HepG2 (cell line): ENCODE data around the gene SLIT1. TPM values are rescaled to one million over a fixed set of nuclear protein-coding genes. Genes with fewer than 3 reads are reported as not detected.

Source experiments
- ATAC-seq: fragments of 200-7000 bp; cut with Tn5 transposase; 3 replicates; pipeline ENCODE4 v1.9.1; 2020; ENCODE audit warnings: mild to moderate bottlenecking, moderate library complexity
- BruUV-seq: library from RNA; stranded (reverse); fragments of 400-500 nt; replicated peaks from 2 replicates; lab custom pipeline; 2021; lab: Mats Ljungman, UMichigan
- CTCF ChIA-PET: fragments of 300-600 bp; formaldehyde crosslinking; extraction: SDS; loops from one replicate; lab custom pipeline; 2021; ENCODE audit warnings: low total read pairs, inconsistent platforms, low intra/inter-chr PET ratio; lab: Yijun Ruan, JAX
- POLR2A ChIA-PET: fragments of 350-600 bp; sonication (Branson Sonifier 250); formaldehyde crosslinking; loops from one replicate; lab custom pipeline; 2020; ENCODE audit warnings: antibody characterized with exemption, inconsistent platforms; lab: Yijun Ruan, JAX
- DNase-seq: peaks from one replicate; pipeline ENCODE4 v3.0.0-alpha.2; 2015; ENCODE audit warnings: low spot score
- FAIRE-seq: peaks from 3 replicates; lab custom pipeline; 2011; peaks lifted over from hg19 to GRCh38; lab: Jason Lieb, UNC
- H2AFZ ChIP-seq: one replicate; pipeline ENCODE4 v1.6.1; 2011; ENCODE audit warnings: low read length, inconsistent platforms
- H3K27ac ChIP-seq: fragments of 300-600 bp; 3 replicates; pipeline ENCODE4 v1.8.0; 2011; ENCODE audit warnings: mixed run types, mild to moderate bottlenecking, mixed read lengths, low read length, inconsistent platforms; ENCODE audit not compliant: insufficient read depth; ENCODE audit errors: extremely low read length
- H3K27me3 ChIP-seq, 2 experiments: fragments of 200-600 bp in 1 of 2; 2 replicates in 1 of 2; 3 replicates in 1 of 2; pipeline versions ENCODE4 v1.6.0 to v1.8.0; 2011; ENCODE audit warnings: low read length in 2 of 2, mild to moderate bottlenecking in 2 of 2, moderate library complexity in 2 of 2, inconsistent platforms in 1 of 2; ENCODE audit not compliant: insufficient read depth in 2 of 2, control insufficient read depth in 1 of 2
- H3K36me3 ChIP-seq, 2 experiments: fragments of 200-600 bp in 1 of 2; replicated peaks in 1 of 2; 2 replicates in 1 of 2; 3 replicates in 1 of 2; pipeline versions ENCODE4 v1.5.1 to v1.8.0; 2011; ENCODE audit warnings: low read length in 2 of 2, inconsistent platforms in 1 of 2; ENCODE audit not compliant: insufficient read depth in 2 of 2, control insufficient read depth in 1 of 2
- H3K4me1 ChIP-seq: 2 replicates; pipeline ENCODE4 v1.5.1; 2012; ENCODE audit warnings: low read length, inconsistent platforms; ENCODE audit not compliant: insufficient read depth
- H3K4me2 ChIP-seq: 2 replicates; pipeline ENCODE4 v1.6.0; 2011; ENCODE audit warnings: low read depth, low read length, inconsistent platforms
- H3K4me3 ChIP-seq, 3 experiments: fragments of 200-600 bp in 1 of 3; sonication (generic), shearing (Covaris generic) in 1 of 3; replicated peaks in 1 of 3; 2 replicates each; pipeline ENCODE4 v1.5.1; 2011 to 2016; ENCODE audit warnings: low read length in 3 of 3, inconsistent platforms in 2 of 3, low read depth in 2 of 3, mild to moderate bottlenecking in 2 of 3, control low read depth in 1 of 3, mixed read lengths in 1 of 3; ENCODE audit not compliant: insufficient read depth in 1 of 3
- H3K79me2 ChIP-seq: one replicate; pipeline ENCODE4 v1.6.1; 2011; ENCODE audit warnings: low read length, inconsistent platforms; ENCODE audit not compliant: insufficient read depth
- H3K9ac ChIP-seq: 2 replicates; pipeline ENCODE4 v1.6.0; 2011; ENCODE audit warnings: mild to moderate bottlenecking, low read depth, low read length, inconsistent platforms; ENCODE audit not compliant: insufficient read depth
- H3K9me3 ChIP-seq: 2 replicates; pipeline ENCODE4 v1.5.1; 2012; ENCODE audit warnings: mild to moderate bottlenecking, low read length
- H4K20me1 ChIP-seq: 2 replicates; pipeline ENCODE4 v1.6.0; 2011; ENCODE audit warnings: inconsistent platforms, mild to moderate bottlenecking, low read length, moderate library complexity; ENCODE audit not compliant: insufficient read depth
- ATF7-NPFF ChIP-seq: sonication (generic); formaldehyde crosslinking; IDR thresholded peaks from 2 replicates; pipeline ENCODE4 v1.8.1; 2023; ENCODE audit warnings: mild to moderate bottlenecking, low read depth, missing genetic modification reagents, moderate library complexity
- DMAP1 ChIP-seq: IDR thresholded peaks from 2 replicates; pipeline ENCODE4 v1.6.1; 2016
- PAWR ChIP-seq: sonication (generic); formaldehyde crosslinking; IDR thresholded peaks from 2 replicates; pipeline ENCODE4 v1.4.0; 2020; ENCODE audit warnings: missing genetic modification reagents, mild to moderate bottlenecking, borderline replicate concordance
- TP53 ChIP-seq: sonication (generic); formaldehyde crosslinking; conservative IDR thresholded peaks from 2 replicates; pipeline ENCODE4 v1.4.0; 2020; ENCODE audit warnings: missing genetic modification reagents
- ZEB1 ChIP-seq: IDR thresholded peaks from 2 replicates; pipeline ENCODE4 v1.6.1; 2012; ENCODE audit warnings: mild to moderate bottlenecking, low read depth, inconsistent platforms; ENCODE audit not compliant: insufficient replicate concordance
- ZFP36 ChIP-seq: fragments of 150-350 bp; IDR thresholded peaks from 2 replicates; pipeline ENCODE4 v1.6.1; 2018; ENCODE audit warnings: borderline replicate concordance, low read length, low read depth; ENCODE audit not compliant: partially characterized antibody
- ZNF431 ChIP-seq: sonication (generic); formaldehyde crosslinking; IDR thresholded peaks from 2 replicates; pipeline ENCODE4 v1.9.0; 2022; ENCODE audit warnings: missing genetic modification reagents, low read depth, mild to moderate bottlenecking, borderline replicate concordance
- WGBS: methylation state at CpG from one replicate; pipeline ENCODE4 v1.1.6; 2017; ENCODE audit warnings: low lambda C conversion rate; 5-methylcytosine and 5-hydroxymethylcytosine counted together
- in situ Hi-C: cut with HindIII; loops from 2 replicates; pipeline ENCODE4 v1.10.0; 2017; ENCODE audit warnings: low pct_unique_long_range_greater_than_20kb; ENCODE audit not compliant: extremely low pct_ligation_motif_present
- intact Hi-C: fragments of 100-400 bp; cut with micrococcal nuclease; formaldehyde crosslinking; loops from one replicate; pipeline ENCODE4 v1.10.0; 2022; ENCODE audit not compliant: unreplicated experiment
- polyA plus RNA-seq, 8 experiments: library from polyadenylated mRNA; depleted of rRNA in 3 of 8; stranded (reverse) in 7 of 8; unstranded in 1 of 8; fragments of >200 nt; fragmentation: Illumina TruSeq in 4 of 8; extraction: Trizol in 4 of 8; gene quantifications; 2 replicates each; pipeline versions ENCODE4 v1.2.1 to v1.2.3, GENCODE V29; 2011 to 2016; ENCODE audit warnings: low read depth in 4 of 8, missing spikeins in 1 of 8, mixed read lengths in 1 of 8; ENCODE audit not compliant: insufficient read depth in 1 of 8
- total RNA-seq, 5 experiments: library from RNA; depleted of rRNA; stranded (reverse); fragments of >200 nt; fragmentation: Illumina TruSeq; extraction: Trizol; gene quantifications; 2 replicates each; pipeline ENCODE4 v1.2.3, GENCODE V29; 2016; ENCODE audit warnings: low read depth in 1 of 5
- TF ChIP-seq, protein P1 (sequence below): sonication (generic); formaldehyde crosslinking; IDR thresholded peaks from 2 replicates; pipeline ENCODE4 v1.4.0; 2020; ENCODE audit warnings: missing genetic modification reagents, borderline replicate concordance
- TF ChIP-seq, protein P2 (sequence below): sonication (generic); formaldehyde crosslinking; IDR thresholded peaks from 2 replicates; pipeline ENCODE4; 2020; ENCODE audit warnings: missing genetic modification reagents, mild to moderate bottlenecking, borderline replicate concordance
- TF ChIP-seq, protein P3 (sequence below): sonication (generic); formaldehyde crosslinking; IDR thresholded peaks from 2 replicates; pipeline ENCODE4 v1.5.1; 2020; ENCODE audit warnings: mild to moderate bottlenecking, missing genetic modification reagents, moderate library complexity
- TF ChIP-seq, protein P4 (sequence below): sonication (generic); formaldehyde crosslinking; IDR thresholded peaks from 2 replicates; pipeline ENCODE4 v1.4.0; 2020; ENCODE audit warnings: missing genetic modification reagents
- TF ChIP-seq, protein P5 (sequence below): sonication (generic); formaldehyde crosslinking; IDR thresholded peaks from 2 replicates; pipeline ENCODE4 v1.9.0; 2021; ENCODE audit warnings: missing genetic modification reagents, borderline replicate concordance

SLIT1 gene
- total and polyA plus RNA-seq, 2 of the 13 experiments (the other 11 are each of a cell fraction or from before 2014, with no cell fraction given): 0.09 to 0.33 TPM

DNA sequence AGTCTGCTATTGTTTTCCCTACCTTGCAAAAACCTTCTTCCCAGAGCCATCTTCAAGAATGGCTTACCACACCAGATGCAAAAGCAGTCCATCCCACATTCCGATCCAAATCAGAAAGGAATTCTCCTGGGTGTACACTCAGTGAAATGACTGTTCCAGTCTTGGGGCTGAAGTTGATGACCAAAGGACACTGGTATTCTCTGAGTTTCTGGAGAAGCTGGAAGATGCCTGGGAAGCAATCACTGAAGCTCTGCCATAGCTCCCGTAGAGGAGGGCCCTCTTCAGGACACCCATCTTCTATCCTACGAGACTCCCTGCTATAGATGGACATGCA, 197.9 kb downstream of the SLIT1 start:
- H3K79me2 ChIP-seq: no peaks in the 10 kb centered on the region
- no TSS peak for BruUV-seq
- ATAC-seq: no peak
- no peak overlapping the region for H3K9ac ChIP-seq
- H3K27ac ChIP-seq: no peak overlapping the region
- in situ Hi-C loops (no loop called here), intact Hi-C loops (no loop called here)
- no peak for FAIRE-seq
- H3K9me3 ChIP-seq: no peaks in the 10 kb centered on the region
- CTCF ChIA-PET: no interaction called here
- no peaks in the 10 kb centered on the region for H4K20me1 ChIP-seq
- TF ChIP-seq ZFP36: no peak
- no peak for TF ChIP-seq ATF7-NPFF (CRISPR knock-in tag)
- TF ChIP-seq ZEB1: no peak
- TF ChIP-seq, protein P1, sequence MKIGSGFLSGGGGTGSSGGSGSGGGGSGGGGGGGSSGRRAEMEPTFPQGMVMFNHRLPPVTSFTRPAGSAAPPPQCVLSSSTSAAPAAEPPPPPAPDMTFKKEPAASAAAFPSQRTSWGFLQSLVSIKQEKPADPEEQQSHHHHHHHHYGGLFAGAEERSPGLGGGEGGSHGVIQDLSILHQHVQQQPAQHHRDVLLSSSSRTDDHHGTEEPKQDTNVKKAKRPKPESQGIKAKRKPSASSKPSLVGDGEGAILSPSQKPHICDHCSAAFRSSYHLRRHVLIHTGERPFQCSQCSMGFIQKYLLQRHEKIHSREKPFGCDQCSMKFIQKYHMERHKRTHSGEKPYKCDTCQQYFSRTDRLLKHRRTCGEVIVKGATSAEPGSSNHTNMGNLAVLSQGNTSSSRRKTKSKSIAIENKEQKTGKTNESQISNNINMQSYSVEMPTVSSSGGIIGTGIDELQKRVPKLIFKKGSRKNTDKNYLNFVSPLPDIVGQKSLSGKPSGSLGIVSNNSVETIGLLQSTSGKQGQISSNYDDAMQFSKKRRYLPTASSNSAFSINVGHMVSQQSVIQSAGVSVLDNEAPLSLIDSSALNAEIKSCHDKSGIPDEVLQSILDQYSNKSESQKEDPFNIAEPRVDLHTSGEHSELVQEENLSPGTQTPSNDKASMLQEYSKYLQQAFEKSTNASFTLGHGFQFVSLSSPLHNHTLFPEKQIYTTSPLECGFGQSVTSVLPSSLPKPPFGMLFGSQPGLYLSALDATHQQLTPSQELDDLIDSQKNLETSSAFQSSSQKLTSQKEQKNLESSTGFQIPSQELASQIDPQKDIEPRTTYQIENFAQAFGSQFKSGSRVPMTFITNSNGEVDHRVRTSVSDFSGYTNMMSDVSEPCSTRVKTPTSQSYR (CRISPR knock-in tag): no peak
- TF ChIP-seq PAWR (CRISPR knock-in tag): no peak
- TF ChIP-seq ZNF431 (CRISPR knock-in tag): no peak
- TF ChIP-seq, protein P2, sequence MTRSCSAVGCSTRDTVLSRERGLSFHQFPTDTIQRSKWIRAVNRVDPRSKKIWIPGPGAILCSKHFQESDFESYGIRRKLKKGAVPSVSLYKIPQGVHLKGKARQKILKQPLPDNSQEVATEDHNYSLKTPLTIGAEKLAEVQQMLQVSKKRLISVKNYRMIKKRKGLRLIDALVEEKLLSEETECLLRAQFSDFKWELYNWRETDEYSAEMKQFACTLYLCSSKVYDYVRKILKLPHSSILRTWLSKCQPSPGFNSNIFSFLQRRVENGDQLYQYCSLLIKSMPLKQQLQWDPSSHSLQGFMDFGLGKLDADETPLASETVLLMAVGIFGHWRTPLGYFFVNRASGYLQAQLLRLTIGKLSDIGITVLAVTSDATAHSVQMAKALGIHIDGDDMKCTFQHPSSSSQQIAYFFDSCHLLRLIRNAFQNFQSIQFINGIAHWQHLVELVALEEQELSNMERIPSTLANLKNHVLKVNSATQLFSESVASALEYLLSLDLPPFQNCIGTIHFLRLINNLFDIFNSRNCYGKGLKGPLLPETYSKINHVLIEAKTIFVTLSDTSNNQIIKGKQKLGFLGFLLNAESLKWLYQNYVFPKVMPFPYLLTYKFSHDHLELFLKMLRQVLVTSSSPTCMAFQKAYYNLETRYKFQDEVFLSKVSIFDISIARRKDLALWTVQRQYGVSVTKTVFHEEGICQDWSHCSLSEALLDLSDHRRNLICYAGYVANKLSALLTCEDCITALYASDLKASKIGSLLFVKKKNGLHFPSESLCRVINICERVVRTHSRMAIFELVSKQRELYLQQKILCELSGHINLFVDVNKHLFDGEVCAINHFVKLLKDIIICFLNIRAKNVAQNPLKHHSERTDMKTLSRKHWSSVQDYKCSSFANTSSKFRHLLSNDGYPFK (CRISPR knock-in tag): no peak
- TF ChIP-seq, protein P3, sequence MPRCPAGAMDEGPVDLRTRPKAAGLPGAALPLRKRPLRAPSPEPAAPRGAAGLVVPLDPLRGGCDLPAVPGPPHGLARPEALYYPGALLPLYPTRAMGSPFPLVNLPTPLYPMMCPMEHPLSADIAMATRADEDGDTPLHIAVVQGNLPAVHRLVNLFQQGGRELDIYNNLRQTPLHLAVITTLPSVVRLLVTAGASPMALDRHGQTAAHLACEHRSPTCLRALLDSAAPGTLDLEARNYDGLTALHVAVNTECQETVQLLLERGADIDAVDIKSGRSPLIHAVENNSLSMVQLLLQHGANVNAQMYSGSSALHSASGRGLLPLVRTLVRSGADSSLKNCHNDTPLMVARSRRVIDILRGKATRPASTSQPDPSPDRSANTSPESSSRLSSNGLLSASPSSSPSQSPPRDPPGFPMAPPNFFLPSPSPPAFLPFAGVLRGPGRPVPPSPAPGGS: no peak
- no peak for TF ChIP-seq DMAP1
- no peak for TF ChIP-seq TP53 (CRISPR knock-in tag)
- TF ChIP-seq, protein P4, sequence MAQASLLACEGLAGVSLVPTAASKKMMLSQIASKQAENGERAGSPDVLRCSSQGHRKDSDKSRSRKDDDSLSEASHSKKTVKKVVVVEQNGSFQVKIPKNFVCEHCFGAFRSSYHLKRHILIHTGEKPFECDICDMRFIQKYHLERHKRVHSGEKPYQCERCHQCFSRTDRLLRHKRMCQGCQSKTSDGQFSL (CRISPR knock-in tag): no peak
- TF ChIP-seq, protein P5, sequence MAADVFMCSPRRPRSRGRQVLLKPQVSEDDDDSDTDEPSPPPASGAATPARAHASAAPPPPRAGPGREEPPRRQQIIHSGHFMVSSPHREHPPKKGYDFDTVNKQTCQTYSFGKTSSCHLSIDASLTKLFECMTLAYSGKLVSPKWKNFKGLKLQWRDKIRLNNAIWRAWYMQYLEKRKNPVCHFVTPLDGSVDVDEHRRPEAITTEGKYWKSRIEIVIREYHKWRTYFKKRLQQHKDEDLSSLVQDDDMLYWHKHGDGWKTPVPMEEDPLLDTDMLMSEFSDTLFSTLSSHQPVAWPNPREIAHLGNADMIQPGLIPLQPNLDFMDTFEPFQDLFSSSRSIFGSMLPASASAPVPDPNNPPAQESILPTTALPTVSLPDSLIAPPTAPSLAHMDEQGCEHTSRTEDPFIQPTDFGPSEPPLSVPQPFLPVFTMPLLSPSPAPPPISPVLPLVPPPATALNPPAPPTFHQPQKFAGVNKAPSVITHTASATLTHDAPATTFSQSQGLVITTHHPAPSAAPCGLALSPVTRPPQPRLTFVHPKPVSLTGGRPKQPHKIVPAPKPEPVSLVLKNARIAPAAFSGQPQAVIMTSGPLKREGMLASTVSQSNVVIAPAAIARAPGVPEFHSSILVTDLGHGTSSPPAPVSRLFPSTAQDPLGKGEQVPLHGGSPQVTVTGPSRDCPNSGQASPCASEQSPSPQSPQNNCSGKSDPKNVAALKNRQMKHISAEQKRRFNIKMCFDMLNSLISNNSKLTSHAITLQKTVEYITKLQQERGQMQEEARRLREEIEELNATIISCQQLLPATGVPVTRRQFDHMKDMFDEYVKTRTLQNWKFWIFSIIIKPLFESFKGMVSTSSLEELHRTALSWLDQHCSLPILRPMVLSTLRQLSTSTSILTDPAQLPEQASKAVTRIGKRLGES: no peak
- H2AFZ ChIP-seq: no peak overlapping the region
- H3K4me3 ChIP-seq: no peak overlapping the region
- no peaks in the 10 kb centered on the region for H3K4me1 ChIP-seq
- POLR2A ChIA-PET: no interaction called here
- no peak overlapping the region for H3K4me2 ChIP-seq
- H3K36me3 ChIP-seq: peaks cover 0 to 5% of the 10 kb centered on the region in 2 experiments; a peak in 1 of 5 replicates
- H3K27me3 ChIP-seq: no peaks in the 10 kb centered on the region
- DNase-seq: no peak
- 94% methylated on average over 3 of the region's 3 CpGs for WGBS
